DMS 273 treated with DMSO at 0.1 percent for 48 hours (cell line): ENCODE results near the gene SFRP2.

Experiments used
- DNase-seq: peaks from one replicate; lab custom pipeline; 2025; lab: John Stamatoyannopoulos, UW

SFRP2 gene

DNA sequence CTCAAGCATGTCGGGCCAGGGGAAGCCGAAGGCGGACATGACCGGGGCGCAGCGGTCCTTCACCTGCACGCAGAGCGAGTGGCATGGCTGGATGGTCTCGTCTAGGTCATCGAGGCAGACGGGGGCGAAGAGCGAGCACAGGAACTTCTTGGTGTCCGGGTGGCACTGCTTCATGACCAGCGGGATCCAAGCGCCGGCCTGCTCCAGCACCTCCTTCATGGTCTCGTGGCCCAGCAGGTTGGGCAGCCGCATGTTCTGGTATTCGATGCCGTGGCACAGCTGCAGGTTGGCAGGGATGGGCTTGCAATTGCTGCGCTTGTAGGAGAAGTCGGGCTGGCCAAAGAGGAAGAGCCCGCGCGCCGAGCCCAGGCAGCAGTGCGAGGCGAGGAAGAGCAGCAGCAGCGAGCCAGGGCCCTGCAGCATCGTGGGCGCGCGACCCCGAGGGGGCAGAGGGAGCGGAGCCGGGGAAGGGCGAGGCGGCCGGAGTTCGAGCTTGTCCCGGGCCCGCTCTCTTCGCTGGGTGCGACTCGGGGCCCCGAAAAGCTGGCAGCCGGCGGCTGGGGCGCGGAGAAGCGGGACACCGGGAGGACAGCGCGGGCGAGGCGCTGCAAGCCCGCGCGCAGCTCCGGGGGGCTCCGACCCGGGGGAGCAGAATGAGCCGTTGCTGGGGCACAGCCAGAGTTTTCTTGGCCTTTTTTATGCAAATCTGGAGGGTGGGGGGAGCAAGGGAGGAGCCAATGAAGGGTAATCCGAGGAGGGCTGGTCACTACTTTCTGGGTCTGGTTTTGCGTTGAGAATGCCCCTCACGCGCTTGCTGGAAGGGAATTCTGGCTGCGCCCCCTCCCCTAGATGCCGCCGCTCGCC lies at the start of gene SFRP2:
SFRP2 (minus strand) TSS at position 671 of the 864 bp plus-strand sequence; CDS start at position 423, 248 bp downstream.
- DNase-seq = no peak

- no peak for DNase-seq
Measured at GRCh38 chr4:153838564-153838963, 49.7 kb upstream of the SFRP2 start.

GRCh38 chr4:153834901-153835300 lies 46.0 kb upstream of the SFRP2 start:
- DNase-seq = no peak

GRCh38 chr4:153832720-153833287 lies 43.9 kb upstream of the SFRP2 start:
- DNase-seq = no peak

DNA sequence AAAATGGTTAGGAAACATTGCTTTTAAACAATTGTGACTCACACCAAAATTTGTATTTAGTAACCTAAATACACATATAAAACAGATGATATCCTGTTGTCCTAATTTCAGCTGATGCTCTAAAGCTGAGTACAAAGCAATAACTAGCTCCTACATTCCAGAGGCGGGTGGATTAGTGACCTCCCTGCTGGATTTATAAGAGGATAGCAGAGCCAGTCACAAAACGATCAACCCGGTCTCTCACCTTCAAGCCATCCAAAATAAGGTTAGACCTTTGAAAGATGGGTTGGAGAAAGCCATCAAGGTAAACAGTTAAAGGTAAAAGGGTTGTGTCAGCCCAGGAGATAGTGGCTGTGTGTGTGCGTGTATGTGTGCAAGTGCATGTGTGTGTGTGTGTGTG lies 43.2 kb upstream of the SFRP2 start:
- no peak for DNase-seq

DNA sequence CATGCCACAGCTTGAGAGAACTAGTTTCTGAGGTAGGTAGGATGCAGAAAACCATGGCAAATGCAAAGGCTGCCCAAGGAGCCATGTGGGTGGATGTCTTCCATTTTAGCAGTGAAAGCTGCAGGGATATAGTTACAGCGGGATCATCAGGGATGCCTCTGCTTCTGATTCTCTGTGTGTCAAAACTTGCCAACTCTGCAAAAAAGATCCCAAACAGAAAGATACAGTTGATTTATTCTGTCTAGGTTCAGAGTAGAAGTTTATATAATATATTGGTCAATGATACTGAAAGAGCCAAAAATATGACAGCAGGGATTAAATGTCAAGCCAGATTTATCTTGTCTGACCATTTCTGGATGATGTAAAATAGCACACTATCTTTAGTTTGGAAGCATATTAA lies 42.4 kb upstream of the SFRP2 start:
- no peak for DNase-seq

DNA sequence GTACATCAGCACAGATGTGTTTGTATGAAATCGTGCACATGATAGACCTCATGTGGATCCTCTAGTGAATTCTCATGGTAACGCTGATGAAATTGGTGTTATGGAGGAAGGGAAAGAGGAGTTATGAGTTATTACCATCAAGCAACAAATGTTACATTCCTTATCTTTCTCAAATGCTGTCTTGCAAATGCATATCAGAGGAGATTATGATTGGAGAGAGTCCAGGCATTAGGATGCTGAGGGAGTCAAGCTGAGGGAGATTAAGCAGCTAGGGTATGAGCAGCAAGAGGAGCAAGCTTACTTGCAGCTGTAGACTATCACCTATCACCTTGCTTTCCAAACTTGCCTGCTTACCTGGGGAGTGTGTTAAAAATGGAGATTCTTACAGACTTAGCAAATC lies 36.8 kb upstream of the SFRP2 start:
- DNase-seq = no peak

DNA sequence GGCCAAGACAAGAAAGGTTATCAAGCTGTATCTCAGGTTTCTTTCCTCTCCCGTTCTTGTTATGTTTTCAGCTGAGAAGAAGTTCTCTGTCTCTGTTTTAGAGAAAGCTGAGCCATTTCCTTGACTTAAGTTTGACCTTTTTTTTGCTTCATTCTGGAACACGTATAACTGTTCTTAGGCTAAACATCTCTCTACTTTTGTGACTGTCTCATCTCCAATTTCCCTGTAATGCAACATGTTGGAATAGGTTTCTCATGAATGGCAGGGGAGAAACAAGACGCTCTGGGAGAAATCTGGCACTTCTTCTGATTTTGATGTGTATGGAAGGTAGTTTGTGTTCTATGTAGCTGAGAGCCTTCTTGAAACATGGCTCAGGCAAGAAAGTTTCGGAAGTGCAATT lies 36.2 kb upstream of the SFRP2 start:
- DNase-seq = no peak

- no peak for DNase-seq
Measured at GRCh38 chr4:153824501-153824900, 35.6 kb upstream of the SFRP2 start.

GRCh38 chr4:153823483-153823882 lies 34.6 kb upstream of the SFRP2 start:
- no peak for DNase-seq

DNA sequence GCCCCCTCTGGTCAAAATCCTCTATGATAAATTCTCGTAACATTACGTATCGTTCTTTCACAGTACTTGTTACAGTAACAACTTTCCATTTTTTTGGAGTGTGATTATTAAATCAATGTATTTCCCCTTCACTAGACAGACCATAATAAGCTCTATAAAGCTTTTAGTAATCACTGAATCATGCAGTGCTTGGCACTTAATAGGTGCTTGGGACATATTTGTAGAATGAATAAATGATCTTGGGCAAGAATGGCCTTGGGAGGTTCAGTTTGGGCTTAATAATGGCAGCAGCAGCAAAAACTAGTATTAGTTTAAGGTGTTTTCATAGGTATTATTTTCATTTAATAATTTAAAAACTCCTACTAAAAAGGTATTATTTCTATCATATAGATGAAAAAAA lies 33.4 kb upstream of the SFRP2 start:
- no peak for DNase-seq

- no peak for DNase-seq
Measured at GRCh38 chr4:153817466-153817865, 28.6 kb upstream of the SFRP2 start.

GRCh38 chr4:153816542-153816941 lies 27.7 kb upstream of the SFRP2 start:
- DNase-seq = no peak

DNA sequence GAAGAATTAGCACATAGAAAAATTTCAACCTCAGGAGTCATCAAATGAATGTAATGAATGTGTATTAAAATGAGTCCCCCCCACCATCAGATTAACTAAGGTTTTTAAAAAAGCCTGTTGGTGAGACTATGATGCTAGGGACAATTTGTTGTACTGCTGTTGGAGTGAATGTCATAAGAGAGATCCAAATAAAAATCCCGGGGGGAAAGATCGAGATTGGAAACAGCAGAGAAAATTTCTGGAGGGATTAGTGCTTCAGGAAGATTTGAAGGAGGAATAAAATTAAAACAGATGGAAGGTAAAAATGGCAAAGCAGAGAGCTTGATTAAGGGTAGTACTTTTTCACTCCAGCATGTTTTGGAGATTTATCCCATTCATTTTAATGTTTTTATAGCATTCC lies 25.9 kb upstream of the SFRP2 start:
- no peak for DNase-seq

- DNase-seq = no peak
Measured at GRCh38 chr4:153809916-153810810, 21.3 kb upstream of the SFRP2 start.

GRCh38 chr4:153809307-153809706 lies 20.4 kb upstream of the SFRP2 start:
- DNase-seq = no peak

DNA sequence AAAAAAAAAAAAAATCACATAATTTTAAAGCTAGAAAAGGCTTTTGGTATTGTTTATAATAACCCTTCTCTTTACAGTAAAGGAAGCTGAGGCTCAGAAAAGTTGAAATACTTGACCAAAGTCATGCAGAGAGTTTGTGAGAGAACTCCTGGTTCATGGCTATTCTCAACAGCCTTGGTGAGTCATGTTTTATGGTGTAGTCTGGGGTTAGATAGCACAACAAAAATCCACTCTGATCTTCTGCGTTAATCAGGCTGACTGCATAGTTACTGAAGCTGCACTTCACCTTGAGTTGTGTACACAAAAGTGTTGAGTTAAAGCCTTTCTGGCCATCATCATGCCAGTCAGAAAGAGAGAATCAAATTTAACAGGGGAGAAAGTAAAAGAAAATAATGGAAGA lies 19.3 kb upstream of the SFRP2 start:
- no peak for DNase-seq

- no peak for DNase-seq
Measured at GRCh38 chr4:153806073-153806472, 17.2 kb upstream of the SFRP2 start.

DNA sequence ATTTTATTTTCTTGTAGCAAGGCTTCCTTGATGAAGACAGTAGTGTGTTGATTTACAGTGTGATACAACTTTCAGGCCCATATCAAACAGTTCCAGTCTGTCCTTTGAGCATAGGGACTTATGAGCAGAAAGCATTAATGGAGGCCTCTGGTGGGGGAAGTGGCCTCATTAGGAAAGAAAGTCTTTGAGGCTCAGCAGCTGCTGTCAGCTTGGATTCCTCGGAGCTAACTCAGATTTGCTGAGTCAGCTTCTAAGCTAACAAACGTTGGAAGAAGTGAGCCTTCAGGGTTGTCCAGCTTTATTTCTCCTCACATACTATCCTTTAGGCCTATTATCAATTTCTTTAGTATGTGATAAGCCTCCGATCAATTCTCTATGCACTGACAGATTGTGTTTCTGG lies 15.8 kb upstream of the SFRP2 start:
- DNase-seq = no peak

GRCh38 chr4:153799694-153800074 lies 10.8 kb upstream of the SFRP2 start:
- DNase-seq = no peak

DNA sequence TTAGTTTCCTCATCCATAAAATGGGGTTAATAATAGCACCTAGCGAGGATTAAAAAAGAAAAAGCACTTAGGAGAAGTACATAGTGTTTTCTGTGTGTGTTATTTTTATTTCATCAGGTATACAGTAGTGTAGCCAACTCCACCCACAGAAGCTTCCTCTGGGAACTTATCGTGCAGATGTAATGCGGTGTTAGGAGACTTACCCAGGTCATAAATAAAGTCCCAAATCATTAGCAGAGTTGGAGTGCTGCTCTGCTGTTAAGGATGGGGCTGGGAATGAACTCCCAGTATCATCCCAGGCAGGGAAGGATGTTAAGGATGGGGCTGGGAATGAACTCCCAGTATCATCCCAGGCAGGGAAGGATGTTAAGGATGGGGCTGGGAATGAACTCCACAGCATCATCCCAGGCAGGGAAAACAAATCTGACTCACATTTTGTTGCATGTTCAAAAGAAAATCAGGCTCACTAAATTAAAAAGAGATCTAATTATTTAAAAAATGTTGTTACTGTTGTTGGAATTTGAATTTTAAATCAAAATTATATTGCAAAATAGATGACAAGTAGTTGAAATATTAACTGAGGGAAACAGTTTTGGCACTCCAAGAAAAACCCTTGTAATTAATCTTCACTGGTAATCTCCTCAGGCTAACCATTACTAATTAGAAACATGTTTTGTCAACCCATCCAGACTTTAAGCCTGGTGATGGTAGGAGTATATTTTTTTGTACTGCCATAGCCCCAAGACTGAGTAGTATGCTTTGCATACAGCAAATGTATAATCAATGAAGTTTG lies 10.2 kb upstream of the SFRP2 start:
- no peak for DNase-seq

- no peak for DNase-seq
Measured at GRCh38 chr4:153798420-153798819, 9.5 kb upstream of the SFRP2 start.
